ENCODE results near the gene RTKN. TPM values are rescaled to one million over a fixed set of nuclear protein-coding genes. Genes with fewer than 3 reads are reported as not detected.

RTKN gene
- polyA plus RNA-seq, 4 donors: 51.1 to 94.1 (median 69.7) TPM

DNA sequence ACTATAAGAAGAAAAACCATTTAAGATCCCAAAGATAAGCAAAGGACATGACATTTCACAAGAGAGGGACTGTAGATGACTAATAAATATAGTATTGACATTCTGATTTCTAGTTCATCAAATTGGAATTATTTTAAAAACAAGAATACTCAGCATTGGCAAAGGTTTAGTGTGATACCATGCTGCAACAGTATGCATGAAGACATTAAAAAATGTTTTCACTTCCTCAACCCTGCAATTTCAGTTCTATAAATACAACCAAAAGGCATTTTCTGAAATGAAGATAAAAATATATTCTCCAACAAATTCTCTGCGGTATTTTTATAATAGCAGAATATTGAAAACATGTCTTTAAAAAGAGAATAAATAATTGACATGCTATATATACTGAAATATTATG, 22.4 kb downstream of the RTKN start:
- H3K27ac ChIP-seq (ENCODE audit: low read depth in 1 of 3, low read length in 2 of 3): no peak overlapping the region
- peaks cover 0 to 38% (median 0%) of the 10 kb centered on the region in 3 donors for H3K4me1 ChIP-seq (ENCODE audit: control insufficient read depth in 3 of 3, insufficient read depth in 2 of 3, low read depth in 1 of 3, low read length in 2 of 3)
- peaks cover 0 to 26% (median 5%) of the 10 kb centered on the region in 3 donors for H3K27me3 ChIP-seq (ENCODE audit: control insufficient read depth in 3 of 3, insufficient read depth in 3 of 3, low read length in 3 of 3)
- H3K36me3 ChIP-seq (ENCODE audit: control insufficient read depth in 3 of 3, insufficient read depth in 2 of 3, low read depth in 1 of 3, low read length in 3 of 3): peaks cover 0 to 3% (median 0%) of the 10 kb centered on the region in 3 donors
- FAIRE-seq: no peak
- no peak for DNase-seq
- 83 to 90% (median 84%) methylated on average over 1 of the region's 1 CpG for WGBS, 3 donors
- H3K9me3 ChIP-seq (ENCODE audit: control insufficient read depth in 2 of 2, insufficient read depth in 1 of 2, low read depth in 1 of 2, low read length in 1 of 2): no peaks in the 10 kb centered on the region
- H3K4me3 ChIP-seq (ENCODE audit: low read depth in 1 of 3, low read length in 3 of 3): no peak overlapping the region

GRCh38 chr2:74418312-74418711, 23.4 kb downstream of the RTKN start:
- Histone ChIP-seq H3K4me1 (ENCODE audit: control insufficient read depth in 3 of 3, insufficient read depth in 2 of 3, low read depth in 1 of 3, low read length in 2 of 3) (peaks cover 0 to 47% (median 0%) of the 10 kb centered on the region in 3 donors), H3K36me3 (ENCODE audit: control insufficient read depth in 3 of 3, insufficient read depth in 2 of 3, low read depth in 1 of 3, low read length in 3 of 3) (no peaks in the 10 kb centered on the region), H3K27me3 (ENCODE audit: control insufficient read depth in 3 of 3, insufficient read depth in 3 of 3, low read length in 3 of 3) (peaks cover 0 to 27% (median 5%) of the 10 kb centered on the region in 3 donors), H3K4me3 (ENCODE audit: low read depth in 1 of 3, low read length in 3 of 3) (no peak overlapping the region), H3K27ac (ENCODE audit: low read depth in 1 of 3, low read length in 2 of 3) (no peak overlapping the region), H3K9me3 (ENCODE audit: control insufficient read depth in 2 of 2, insufficient read depth in 1 of 2, low read depth in 1 of 2, low read length in 1 of 2) (no peaks in the 10 kb centered on the region)
- no peak for FAIRE-seq
- 81 to 91% (median 86%) methylated on average over 27 of the region's 27 CpGs for WGBS, 3 donors
- DNase-seq: no peak

DNA sequence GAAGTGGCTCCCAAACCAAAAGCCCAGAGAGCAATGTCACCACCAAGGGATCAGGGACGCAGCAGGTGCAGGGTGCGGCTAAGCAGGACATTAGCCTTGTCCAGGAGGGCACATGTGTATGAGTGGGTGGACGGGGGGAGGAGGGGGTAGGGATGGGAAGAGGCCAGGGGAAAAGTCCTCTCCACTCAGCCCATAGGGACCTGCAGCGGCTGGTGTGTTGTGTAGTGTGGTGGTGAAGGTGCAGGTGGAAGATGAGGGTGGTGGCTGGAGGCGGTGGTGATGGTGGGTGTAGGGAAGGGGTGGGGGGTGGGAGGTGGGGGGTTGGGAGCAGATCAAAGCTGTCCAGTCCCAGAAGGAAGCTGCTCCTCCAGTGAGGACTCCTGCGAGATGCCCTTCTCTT, 24.0 kb downstream of the RTKN start:
- Histone ChIP-seq H3K27ac (ENCODE audit: low read depth in 1 of 3, low read length in 2 of 3) (no peak overlapping the region), H3K9me3 (ENCODE audit: control insufficient read depth in 2 of 2, insufficient read depth in 1 of 2, low read depth in 1 of 2, low read length in 1 of 2) (no peaks in the 10 kb centered on the region), H3K36me3 (ENCODE audit: control insufficient read depth in 3 of 3, insufficient read depth in 2 of 3, low read depth in 1 of 3, low read length in 3 of 3) (no peaks in the 10 kb centered on the region), H3K4me1 (ENCODE audit: control insufficient read depth in 3 of 3, insufficient read depth in 2 of 3, low read depth in 1 of 3, low read length in 2 of 3) (peaks cover 0 to 47% (median 0%) of the 10 kb centered on the region in 3 donors), H3K4me3 (ENCODE audit: low read depth in 1 of 3, low read length in 3 of 3) (no peak overlapping the region), H3K27me3 (ENCODE audit: control insufficient read depth in 3 of 3, insufficient read depth in 3 of 3, low read length in 3 of 3) (peaks cover 0 to 27% (median 5%) of the 10 kb centered on the region in 3 donors)
- no peak for DNase-seq
- no peak for FAIRE-seq
- 83 to 91% (median 88%) methylated on average over 6 of the region's 6 CpGs for WGBS, 3 donors

- Histone ChIP-seq H3K27me3 (ENCODE audit: control insufficient read depth in 3 of 3, insufficient read depth in 3 of 3, low read length in 3 of 3) (peaks cover 0 to 27% (median 5%) of the 10 kb centered on the region in 3 donors), H3K27ac (ENCODE audit: low read depth in 1 of 3, low read length in 2 of 3) (no peak overlapping the region), H3K36me3 (ENCODE audit: control insufficient read depth in 3 of 3, insufficient read depth in 2 of 3, low read depth in 1 of 3, low read length in 3 of 3) (no peaks in the 10 kb centered on the region), H3K4me1 (ENCODE audit: control insufficient read depth in 3 of 3, insufficient read depth in 2 of 3, low read depth in 1 of 3, low read length in 2 of 3) (peaks cover 0 to 48% (median 0%) of the 10 kb centered on the region in 3 donors), H3K4me3 (ENCODE audit: low read depth in 1 of 3, low read length in 3 of 3) (no peak overlapping the region), H3K9me3 (ENCODE audit: control insufficient read depth in 2 of 2, insufficient read depth in 1 of 2, low read depth in 1 of 2, low read length in 1 of 2) (no peaks in the 10 kb centered on the region)
- DNase-seq (no peak), FAIRE-seq (no peak)
- WGBS, 3 donors: 77 to 82% (median 77%) methylated on average over 3 of the region's 3 CpGs
Measured at GRCh38 chr2:74417197-74417596, 24.5 kb downstream of the RTKN start.

DNA sequence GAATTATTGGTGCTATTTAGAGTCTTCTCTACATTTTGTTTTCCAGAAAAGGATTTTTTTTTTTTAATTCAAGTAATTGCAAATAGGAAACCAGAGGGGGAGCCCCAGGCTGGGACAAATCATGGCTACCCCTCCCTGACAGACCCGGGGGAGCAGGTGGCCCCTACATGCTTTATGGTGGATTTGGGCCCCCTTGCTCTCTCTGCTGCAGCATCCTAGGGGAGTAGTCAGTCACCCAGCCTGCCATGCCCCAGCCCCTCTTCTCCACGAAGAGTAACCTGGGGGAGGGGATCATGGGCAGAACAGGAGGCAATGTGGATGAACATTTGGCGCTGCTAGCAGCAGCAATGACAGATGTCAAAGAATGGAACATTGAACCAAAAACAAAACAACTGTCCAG, 25.0 kb downstream of the RTKN start:
- peaks cover 0 to 44% (median 0%) of the 10 kb centered on the region in 3 donors for H3K4me1 ChIP-seq (ENCODE audit: control insufficient read depth in 3 of 3, insufficient read depth in 2 of 3, low read depth in 1 of 3, low read length in 2 of 3)
- no peak for DNase-seq
- WGBS, 3 donors: 48 to 57% (median 51%) methylated on average over 3 of the region's 3 CpGs
- no peaks in the 10 kb centered on the region for H3K9me3 ChIP-seq (ENCODE audit: control insufficient read depth in 2 of 2, insufficient read depth in 1 of 2, low read depth in 1 of 2, low read length in 1 of 2)
- FAIRE-seq: no peak
- H3K27ac ChIP-seq (ENCODE audit: low read depth in 1 of 3, low read length in 2 of 3): no peak overlapping the region
- peaks cover 0 to 27% (median 5%) of the 10 kb centered on the region in 3 donors for H3K27me3 ChIP-seq (ENCODE audit: control insufficient read depth in 3 of 3, insufficient read depth in 3 of 3, low read length in 3 of 3)
- no peaks in the 10 kb centered on the region for H3K36me3 ChIP-seq (ENCODE audit: control insufficient read depth in 3 of 3, insufficient read depth in 2 of 3, low read depth in 1 of 3, low read length in 3 of 3)
- H3K4me3 ChIP-seq (ENCODE audit: low read depth in 1 of 3, low read length in 3 of 3): no peak overlapping the region

GRCh38 chr2:74415762-74416395, 25.9 kb downstream of the RTKN start:
- DNase-seq: peak in 1 of 2 donors; percentile 57
- Histone ChIP-seq H3K27me3 (ENCODE audit: control insufficient read depth in 3 of 3, insufficient read depth in 3 of 3, low read length in 3 of 3) (peaks cover 0 to 27% (median 5%) of the 10 kb centered on the region in 3 donors), H3K27ac (ENCODE audit: low read depth in 1 of 3, low read length in 2 of 3) (peak overlapping the region in 1 of 3 donors; percentile 68), H3K36me3 (ENCODE audit: control insufficient read depth in 3 of 3, insufficient read depth in 2 of 3, low read depth in 1 of 3, low read length in 3 of 3) (no peaks in the 10 kb centered on the region), H3K4me3 (ENCODE audit: low read depth in 1 of 3, low read length in 3 of 3) (peak overlapping the region in 2 of 3 donors; percentile 50 to 58), H3K4me1 (ENCODE audit: control insufficient read depth in 3 of 3, insufficient read depth in 2 of 3, low read depth in 1 of 3, low read length in 2 of 3) (peaks cover 0 to 38% (median 0%) of the 10 kb centered on the region in 3 donors), H3K9me3 (ENCODE audit: control insufficient read depth in 2 of 2, insufficient read depth in 1 of 2, low read depth in 1 of 2, low read length in 1 of 2) (no peaks in the 10 kb centered on the region)
- WGBS, 3 donors: 57 to 73% (median 62%) methylated on average over 31 to 35 of the region's 35 CpGs
- FAIRE-seq: no peak

DNA sequence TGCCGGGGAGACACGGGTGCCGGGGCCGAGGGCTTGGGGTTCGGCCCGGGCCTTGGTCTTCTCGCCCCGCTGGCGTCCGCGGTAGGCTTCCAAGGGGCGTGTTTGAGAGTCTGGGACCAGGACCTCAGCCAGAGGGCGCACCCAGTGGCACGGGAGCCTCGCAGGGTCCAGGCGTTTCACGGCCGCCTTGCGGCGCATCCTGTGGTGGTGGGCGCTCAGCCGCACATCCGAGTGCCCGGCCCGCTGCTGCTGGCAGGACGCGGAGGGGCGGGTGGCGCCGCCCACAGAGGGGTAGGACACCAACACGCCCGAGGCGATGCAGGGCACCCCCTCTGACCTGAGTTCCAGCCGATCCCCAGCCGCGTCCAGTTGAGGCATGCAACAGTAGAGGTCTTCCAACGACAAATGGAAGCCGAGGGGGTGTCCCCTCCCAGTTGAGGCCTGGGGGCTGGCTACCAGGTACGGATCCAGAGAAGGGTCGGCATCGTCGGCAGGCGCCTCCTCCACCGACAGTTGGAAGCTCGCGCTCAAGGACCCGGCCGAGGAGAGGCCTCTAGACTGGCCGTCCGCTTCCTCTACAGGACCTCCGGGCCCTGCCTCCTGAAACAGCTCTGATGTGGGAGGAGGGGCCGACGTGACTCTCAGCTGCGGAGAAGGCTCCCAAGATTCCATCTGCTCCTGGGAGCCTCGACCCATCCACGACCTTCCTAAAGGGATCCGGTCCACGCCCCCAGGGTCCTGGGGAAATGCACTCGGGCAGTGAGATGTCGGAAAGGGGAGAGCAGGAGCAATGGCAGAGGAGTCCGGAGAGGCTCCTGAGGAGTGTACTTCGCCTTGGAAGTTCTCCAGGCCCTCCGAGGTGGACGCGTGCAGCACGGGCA, 26.6 kb downstream of the RTKN start:
- DNase-seq (peak; percentile 37 to 65), FAIRE-seq (no peak)
- peaks cover 0 to 27% (median 5%) of the 10 kb centered on the region in 3 donors for H3K27me3 ChIP-seq (ENCODE audit: control insufficient read depth in 3 of 3, insufficient read depth in 3 of 3, low read length in 3 of 3)
- H3K36me3 ChIP-seq (ENCODE audit: control insufficient read depth in 3 of 3, insufficient read depth in 2 of 3, low read depth in 1 of 3, low read length in 3 of 3): no peaks in the 10 kb centered on the region
- peak overlapping the region in 2 of 3 donors; percentile 57 to 68 for H3K27ac ChIP-seq (ENCODE audit: low read depth in 1 of 3, low read length in 2 of 3)
- 8 to 13% (median 13%) methylated on average over 56 to 66 of the region's 66 CpGs for WGBS, 3 donors
- no peaks in the 10 kb centered on the region for H3K9me3 ChIP-seq (ENCODE audit: control insufficient read depth in 2 of 2, insufficient read depth in 1 of 2, low read depth in 1 of 2, low read length in 1 of 2)
- H3K4me3 ChIP-seq (ENCODE audit: low read depth in 1 of 3, low read length in 3 of 3): peak overlapping the region; percentile 41 to 58 (median 50)
- H3K4me1 ChIP-seq (ENCODE audit: control insufficient read depth in 3 of 3, insufficient read depth in 2 of 3, low read depth in 1 of 3, low read length in 2 of 3): peaks cover 0 to 33% (median 0%) of the 10 kb centered on the region in 3 donors

DNA sequence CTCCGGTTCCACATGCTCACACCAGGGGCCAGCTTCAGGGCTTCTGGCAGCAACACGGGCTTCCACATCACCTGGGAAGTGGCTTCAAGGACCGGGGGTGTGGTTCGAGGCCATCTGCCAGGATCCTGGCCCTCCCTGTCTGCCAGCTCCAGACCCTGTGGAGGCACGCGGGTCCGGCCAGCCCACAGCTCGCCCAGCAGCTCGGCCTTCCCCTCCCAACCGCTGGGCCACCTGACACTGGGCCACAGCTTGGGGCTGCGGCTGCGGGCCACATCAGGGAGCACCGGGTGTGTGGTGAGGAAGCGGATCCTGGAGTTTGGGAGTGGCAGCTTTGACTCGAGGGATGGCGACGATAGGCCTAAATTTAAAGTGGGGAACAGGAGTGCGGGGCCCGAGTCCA, 27.3 kb downstream of the RTKN start:
- DNase-seq (no peak), FAIRE-seq (no peak)
- Histone ChIP-seq H3K4me1 (ENCODE audit: control insufficient read depth in 3 of 3, insufficient read depth in 2 of 3, low read depth in 1 of 3, low read length in 2 of 3) (peaks cover 0 to 33% (median 0%) of the 10 kb centered on the region in 3 donors), H3K36me3 (ENCODE audit: control insufficient read depth in 3 of 3, insufficient read depth in 2 of 3, low read depth in 1 of 3, low read length in 3 of 3) (no peaks in the 10 kb centered on the region), H3K27ac (ENCODE audit: low read depth in 1 of 3, low read length in 2 of 3) (peak overlapping the region in 1 of 3 donors; percentile 5), H3K9me3 (ENCODE audit: control insufficient read depth in 2 of 2, insufficient read depth in 1 of 2, low read depth in 1 of 2, low read length in 1 of 2) (no peaks in the 10 kb centered on the region), H3K4me3 (ENCODE audit: low read depth in 1 of 3, low read length in 3 of 3) (peak overlapping the region in 2 of 3 donors; percentile 50 to 58), H3K27me3 (ENCODE audit: control insufficient read depth in 3 of 3, insufficient read depth in 3 of 3, low read length in 3 of 3) (peaks cover 0 to 27% (median 5%) of the 10 kb centered on the region in 3 donors)
- WGBS, 3 donors: 27 to 45% (median 41%) methylated on average over 17 to 19 of the region's 19 CpGs

All from small intestine (tissue), 7 donors.